GM12864 (cell line): ENCODE results near the gene ZNF597.

Experiments
- DNase-seq: peaks from one replicate; pipeline ENCODE4 v3.0.0-alpha.2; 2011; ENCODE audit warnings: low read depth
- H3K4me3 ChIP-seq: 2 replicates; pipeline ENCODE4 v1.5.1; 2011; ENCODE audit warnings: mild to moderate bottlenecking, low read depth, low read length, control low read depth
- TF ChIP-seq, protein P1 (sequence below): IDR thresholded peaks from 2 replicates; pipeline ENCODE4 v1.5.1; 2011; ENCODE audit warnings: low read depth, mild to moderate bottlenecking, moderate library complexity, low read length, control low read depth, inconsistent platforms; ENCODE audit errors: missing control alignments

Gene ZNF597

DNA sequence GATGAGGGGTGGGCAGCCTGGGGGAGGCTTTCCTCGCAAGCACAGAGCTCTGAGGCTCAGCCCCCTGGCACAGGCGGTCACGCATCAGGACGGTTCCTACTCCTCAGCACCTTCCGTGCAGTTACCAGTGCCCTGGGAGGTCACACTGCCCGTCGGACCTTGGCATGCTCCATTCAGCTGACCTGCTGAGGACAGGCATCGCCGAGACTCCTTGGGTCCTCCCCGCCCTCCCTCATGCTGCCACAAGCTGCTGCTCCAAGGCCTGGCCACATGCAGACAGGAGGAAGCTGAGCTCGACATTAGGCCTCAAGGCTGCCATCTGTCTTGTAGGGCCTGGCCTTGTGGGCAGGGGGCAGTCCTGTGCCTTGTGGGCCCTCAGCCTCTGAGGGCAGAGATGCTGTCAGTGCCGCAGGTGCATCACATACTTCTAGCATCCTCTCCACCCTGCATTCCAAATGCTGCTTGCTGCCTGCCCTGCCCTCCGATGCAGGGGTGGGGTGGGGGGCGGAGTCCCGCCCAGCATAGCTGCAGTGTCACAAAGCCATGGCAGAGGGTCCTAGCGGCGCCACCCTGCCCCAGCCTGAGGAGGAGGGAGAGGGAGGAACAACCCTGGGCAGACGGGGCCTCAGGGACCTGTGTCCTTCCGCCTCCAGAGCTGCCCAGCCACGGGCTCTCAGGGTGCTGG is 42.7 kb upstream of the ZNF597 start:
- DNase-seq, result no peak
- TF ChIP-seq, protein P1, sequence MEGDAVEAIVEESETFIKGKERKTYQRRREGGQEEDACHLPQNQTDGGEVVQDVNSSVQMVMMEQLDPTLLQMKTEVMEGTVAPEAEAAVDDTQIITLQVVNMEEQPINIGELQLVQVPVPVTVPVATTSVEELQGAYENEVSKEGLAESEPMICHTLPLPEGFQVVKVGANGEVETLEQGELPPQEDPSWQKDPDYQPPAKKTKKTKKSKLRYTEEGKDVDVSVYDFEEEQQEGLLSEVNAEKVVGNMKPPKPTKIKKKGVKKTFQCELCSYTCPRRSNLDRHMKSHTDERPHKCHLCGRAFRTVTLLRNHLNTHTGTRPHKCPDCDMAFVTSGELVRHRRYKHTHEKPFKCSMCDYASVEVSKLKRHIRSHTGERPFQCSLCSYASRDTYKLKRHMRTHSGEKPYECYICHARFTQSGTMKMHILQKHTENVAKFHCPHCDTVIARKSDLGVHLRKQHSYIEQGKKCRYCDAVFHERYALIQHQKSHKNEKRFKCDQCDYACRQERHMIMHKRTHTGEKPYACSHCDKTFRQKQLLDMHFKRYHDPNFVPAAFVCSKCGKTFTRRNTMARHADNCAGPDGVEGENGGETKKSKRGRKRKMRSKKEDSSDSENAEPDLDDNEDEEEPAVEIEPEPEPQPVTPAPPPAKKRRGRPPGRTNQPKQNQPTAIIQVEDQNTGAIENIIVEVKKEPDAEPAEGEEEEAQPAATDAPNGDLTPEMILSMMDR, result no peak
- H3K4me3 ChIP-seq, result no peak overlapping the region

DNA sequence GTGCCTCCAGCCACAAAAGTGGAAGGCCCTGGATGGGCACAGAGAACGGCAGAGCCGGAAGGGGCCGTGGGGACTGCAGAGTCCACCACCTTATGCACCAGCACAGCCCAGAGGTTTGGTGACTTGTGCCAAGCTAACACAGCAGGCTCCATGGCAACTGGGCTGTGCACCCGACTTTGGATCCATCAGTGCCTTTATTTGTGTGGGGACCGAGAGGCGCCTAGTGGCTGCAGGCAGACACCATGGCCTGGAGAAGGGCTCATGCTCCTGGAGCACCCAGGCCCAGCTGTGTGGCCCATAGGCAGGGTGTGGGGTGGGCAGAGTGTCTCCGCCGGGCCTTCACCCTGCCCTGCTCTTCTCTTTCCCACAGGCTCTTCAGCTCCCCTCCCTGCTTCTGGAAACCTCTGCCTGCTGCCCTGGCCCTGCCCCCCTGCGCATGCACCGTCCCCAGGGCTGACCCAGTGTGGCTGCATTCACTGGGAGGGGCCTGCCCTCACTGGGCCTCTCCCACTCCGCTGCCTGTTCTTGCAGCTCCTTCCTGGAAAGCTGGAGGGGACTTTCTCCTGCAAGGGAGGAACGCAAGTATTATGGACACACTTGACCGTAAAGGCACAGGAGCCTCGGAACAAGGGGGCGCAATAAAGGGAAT is 41.9 kb upstream of the ZNF597 start:
- DNase-seq, result no peak
- H3K4me3 ChIP-seq, result no peak overlapping the region

DNA sequence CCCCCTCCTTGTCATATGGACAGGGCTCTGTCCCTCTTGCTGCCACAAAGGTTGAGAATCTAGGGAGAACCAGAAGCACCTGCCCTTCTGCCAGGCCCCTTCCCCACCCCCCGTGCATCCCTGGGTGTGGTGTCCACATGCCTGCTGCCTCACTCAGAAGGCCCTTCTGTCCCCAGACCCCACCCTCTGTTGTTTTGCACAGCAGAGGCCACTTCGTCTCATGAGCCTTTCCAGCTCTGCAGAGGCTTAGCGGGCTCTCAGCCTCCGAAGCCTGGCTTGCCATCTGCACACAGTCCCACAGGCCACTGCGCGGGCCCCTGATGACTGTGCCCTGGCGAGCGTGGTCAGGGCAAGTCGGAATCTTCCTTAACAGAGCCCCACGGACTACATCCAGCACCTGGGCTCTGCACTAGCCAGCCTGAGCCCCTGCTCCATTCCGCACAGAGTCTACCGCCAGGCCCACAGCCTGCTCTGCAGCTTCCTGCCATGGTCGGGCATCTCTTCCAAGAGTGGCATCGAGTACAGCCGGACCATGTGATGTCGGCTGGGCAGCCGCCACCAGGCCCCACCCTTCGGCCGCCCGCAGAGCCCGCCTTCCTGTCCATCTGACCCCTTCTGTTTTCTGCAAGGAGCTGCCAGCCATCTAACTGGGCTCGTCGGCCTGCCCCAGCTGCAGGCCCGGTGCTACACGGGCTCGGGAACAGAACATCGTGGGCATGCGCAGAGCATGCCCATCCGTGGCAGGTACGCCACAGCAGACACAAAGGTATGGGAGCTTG is 41.2 kb upstream of the ZNF597 start:
- no peak for DNase-seq
- no peak overlapping the region for H3K4me3 ChIP-seq
- TF ChIP-seq, protein P1, result no peak

More for the DNA sequence above, 41.9 kb upstream of the ZNF597 start:
- TF ChIP-seq, protein P1, result no peak

DNA sequence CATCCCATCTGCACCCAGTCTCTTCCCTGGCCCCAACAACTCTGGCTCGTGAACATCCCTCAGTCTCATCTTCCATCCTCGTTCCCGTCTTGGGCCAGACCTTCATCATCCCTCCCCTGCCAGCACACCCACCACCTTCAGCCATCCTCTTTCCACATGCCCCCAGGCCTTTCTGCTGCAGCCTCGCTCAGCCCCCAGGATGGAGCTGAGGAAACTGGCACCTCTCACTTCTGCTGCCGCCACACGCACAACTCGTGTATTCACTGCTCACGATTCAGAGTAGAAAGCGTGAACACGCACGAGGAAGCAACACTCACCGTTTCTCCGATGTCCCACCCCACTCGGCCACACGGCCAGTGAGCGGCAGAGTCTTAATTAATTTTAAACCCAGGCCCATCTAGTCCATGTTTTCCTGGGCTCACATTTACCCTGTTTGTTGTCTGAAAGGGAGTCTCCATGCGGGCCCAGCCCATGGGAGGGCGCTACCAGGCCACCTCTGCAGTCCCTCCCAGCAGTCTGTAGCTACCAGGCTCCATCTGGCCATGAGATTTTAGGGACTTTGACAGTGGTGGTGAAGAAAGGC is 39.4 kb upstream of the ZNF597 start:
- TF ChIP-seq, protein P1, result no peak
- no peak overlapping the region for H3K4me3 ChIP-seq
- DNase-seq, result no peak

DNA sequence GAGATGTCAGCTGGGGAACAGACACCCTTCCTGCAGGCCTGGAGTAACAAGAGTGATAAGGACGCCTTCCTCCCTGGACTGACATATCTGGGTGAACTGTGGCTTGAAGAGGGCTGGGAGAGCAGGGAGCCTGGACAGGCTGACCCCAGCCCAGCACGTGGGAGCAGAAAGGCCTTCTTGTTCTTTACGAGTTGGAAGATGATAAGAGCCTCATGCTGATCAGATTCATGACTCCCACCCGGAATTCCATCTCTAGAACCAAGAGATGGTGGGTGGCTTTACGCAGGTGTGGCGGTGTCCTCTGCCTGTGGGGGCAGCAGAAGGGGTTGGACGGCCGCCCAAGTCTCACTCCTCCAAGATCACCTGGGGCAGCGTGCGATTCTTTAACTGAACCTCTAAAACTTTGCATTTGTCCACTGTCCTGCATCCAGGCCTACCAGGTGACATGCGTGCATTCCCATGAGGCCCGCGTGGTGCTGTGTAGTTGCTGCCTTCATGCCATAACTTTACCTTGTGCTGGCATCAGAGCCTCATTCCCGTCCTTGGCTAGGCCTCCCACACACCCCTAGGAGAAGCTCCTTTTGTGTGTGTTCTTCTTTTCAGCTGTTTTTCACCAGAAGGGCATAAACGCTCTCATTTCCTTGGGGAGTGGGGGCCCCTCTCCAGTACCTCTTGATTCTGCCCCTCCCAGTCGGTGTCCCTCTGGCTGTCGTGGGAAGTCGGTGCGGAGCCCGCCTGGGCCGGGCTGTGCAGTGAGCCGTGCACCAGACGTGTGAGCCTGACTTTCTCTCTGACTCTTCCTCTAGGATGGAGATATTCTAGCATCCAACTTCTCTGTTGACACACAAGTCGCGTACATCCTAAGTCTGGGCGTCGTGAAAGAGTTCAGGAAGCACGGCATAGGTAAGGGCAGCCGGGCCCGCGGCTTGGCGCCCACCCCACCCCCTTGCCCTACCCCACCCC is 38.7 kb upstream of the ZNF597 start:
- no peak overlapping the region for H3K4me3 ChIP-seq
- TF ChIP-seq, protein P1, result no peak
- DNase-seq, result no peak

DNA sequence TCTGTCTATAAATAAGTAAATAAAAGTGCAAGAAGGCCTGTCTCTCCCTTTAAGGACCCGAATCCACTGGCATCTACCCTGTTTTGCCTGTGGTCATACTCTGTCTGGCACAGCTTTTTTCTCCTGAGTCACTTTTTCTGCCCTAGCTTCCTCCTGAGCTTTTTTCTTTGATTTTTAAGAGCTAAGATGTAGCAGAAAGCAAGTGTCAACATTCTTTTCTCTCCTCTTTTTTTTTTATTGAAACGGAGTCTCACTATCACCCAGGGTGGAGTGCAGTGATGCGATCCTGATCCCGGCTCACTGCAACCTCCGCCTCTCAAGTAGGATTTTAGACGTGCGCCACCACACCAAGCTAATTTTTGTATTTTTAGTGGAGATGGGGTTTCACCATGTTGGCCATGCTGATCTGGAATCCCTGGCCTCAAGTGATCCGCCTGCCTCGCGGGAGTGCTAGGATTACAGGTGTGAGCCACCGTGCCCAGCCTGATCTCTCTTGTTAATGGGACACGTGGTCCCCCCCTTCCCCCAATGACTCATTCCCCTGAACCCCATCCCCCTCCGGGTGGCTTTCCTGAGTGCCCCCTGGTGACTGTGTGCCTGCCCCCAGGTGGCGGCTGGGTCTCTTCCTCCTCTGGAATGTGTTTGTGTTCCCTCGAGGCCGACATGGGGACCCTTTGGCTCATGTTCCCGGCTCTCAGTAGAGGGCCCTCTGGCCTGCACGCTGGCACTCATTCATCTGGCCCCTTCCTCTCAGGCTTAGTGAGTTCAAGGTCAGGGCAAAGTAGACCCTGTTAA is 37.8 kb upstream of the ZNF597 start:
- no peak overlapping the region for H3K4me3 ChIP-seq
- DNase-seq, result no peak
- TF ChIP-seq, protein P1, result no peak
